PC-9 (cell line): ENCODE results near the gene TNFRSF4. TPM values are rescaled to one million over a fixed set of nuclear protein-coding genes. Genes with fewer than 3 reads are reported as not detected.
"Not testable (repeated sequence)": the region's sequence is repeated elsewhere in the genome, so short reads cannot be mapped to it uniquely, and the experiment has no call there.

ENCODE experiments used
- BruUV-seq: library from RNA; stranded (reverse); fragments of 400-500 nt; replicated peaks from 2 replicates; lab custom pipeline; 2021; lab: Mats Ljungman, UMichigan
- CTCF ChIA-PET: fragments of 300-600 bp; sonication (Branson Sonifier 250); formaldehyde crosslinking; loops from one replicate; lab custom pipeline; 2022; ENCODE audit warnings: antibody characterized with exemption; lab: Charles Lee
- POLR2A ChIA-PET: fragments of 300-600 bp; sonication (Branson Sonifier 250); formaldehyde crosslinking; loops from one replicate; lab custom pipeline; 2022; ENCODE audit warnings: antibody characterized with exemption; ENCODE audit not compliant: unreplicated experiment; lab: Charles Lee
- DNase-seq, 2 experiments: peaks; one replicate each; pipeline versions ENCODE4 v3.0.0 to v3.0.0-alpha.2; 2015 to 2022; ENCODE audit warnings: mixed read lengths in 1 of 2
- H2AFZ ChIP-seq: fragments of 200-600 bp; sonication (generic); 2 replicates; pipeline ENCODE4 v1.8.1; 2017; ENCODE audit warnings: antibody characterized with exemption
- H3F3A ChIP-seq: fragments of 200-600 bp; sonication (generic); 2 replicates; pipeline ENCODE4 v1.8.1; 2017; ENCODE audit warnings: antibody characterized with exemption, mild to moderate bottlenecking, low read depth; ENCODE audit not compliant: insufficient read depth
- H3K27ac ChIP-seq: fragments of 200-600 bp; sonication (generic); 2 replicates; pipeline ENCODE4 v1.6.1; 2016; ENCODE audit warnings: mixed run types
- H3K27me3 ChIP-seq: fragments of 200-600 bp; sonication (generic); 2 replicates; pipeline ENCODE4 v1.6.1; 2016; ENCODE audit warnings: low read depth, mixed run types; ENCODE audit not compliant: insufficient read depth
- H3K36me3 ChIP-seq: fragments of 200-600 bp; sonication (generic); 2 replicates; pipeline ENCODE4 v1.6.1; 2016; ENCODE audit warnings: low read depth, mixed run types
- H3K4me1 ChIP-seq: fragments of 200-600 bp; sonication (generic); replicated peaks from 2 replicates; pipeline ENCODE4 v1.6.1; 2016; ENCODE audit warnings: mixed run types; ENCODE audit not compliant: insufficient read depth
- H3K4me2 ChIP-seq: fragments of 200-600 bp; sonication (generic); 2 replicates; pipeline ENCODE4 v1.6.1; 2017; ENCODE audit warnings: mixed run types
- H3K4me3 ChIP-seq: fragments of 200-600 bp; sonication (generic); 2 replicates; pipeline ENCODE4 v1.6.1; 2016; ENCODE audit warnings: mixed run types
- H3K79me2 ChIP-seq: fragments of 200-600 bp; sonication (generic); 2 replicates; pipeline ENCODE4 v1.6.1; 2017; ENCODE audit warnings: low read depth, mixed run types
- H3K9me2 ChIP-seq: fragments of 200-600 bp; sonication (generic); 2 replicates; pipeline ENCODE4 v1.8.1; 2017; ENCODE audit warnings: mild to moderate bottlenecking; ENCODE audit not compliant: insufficient read depth
- H3K9me3 ChIP-seq: fragments of 200-600 bp; sonication (generic); 2 replicates; pipeline ENCODE4 v1.8.1; 2016; ENCODE audit warnings: low read depth; ENCODE audit not compliant: insufficient read depth
- H4K20me1 ChIP-seq: fragments of 200-600 bp; sonication (generic); 2 replicates; pipeline ENCODE4 v1.8.1; 2017; ENCODE audit not compliant: insufficient read depth
- CTCF ChIP-seq: fragments of 200-600 bp; sonication (generic); conservative IDR thresholded peaks from 2 replicates; pipeline ENCODE4 v1.6.1; 2017; ENCODE audit warnings: mixed run types, antibody characterized with exemption, mild to moderate bottlenecking, moderate library complexity
- EZH2 ChIP-seq: fragments of 200-600 bp; sonication (generic); IDR thresholded peaks from 2 replicates; pipeline ENCODE4 v1.8.0; 2017; ENCODE audit warnings: antibody characterized with exemption, low read depth
- intact Hi-C: fragments of 100-400 bp; cut with micrococcal nuclease; formaldehyde crosslinking; loops from one replicate; pipeline ENCODE4 v1.10.0; 2022; ENCODE audit not compliant: unreplicated experiment
- total RNA-seq: library from RNA; stranded (reverse); gene quantifications from 2 replicates; pipeline ENCODE4 v1.2.3, GENCODE V29; 2021

TNFRSF4 gene
- total RNA-seq, 1 experiment from 2014 or later, result 0.20 TPM

DNA sequence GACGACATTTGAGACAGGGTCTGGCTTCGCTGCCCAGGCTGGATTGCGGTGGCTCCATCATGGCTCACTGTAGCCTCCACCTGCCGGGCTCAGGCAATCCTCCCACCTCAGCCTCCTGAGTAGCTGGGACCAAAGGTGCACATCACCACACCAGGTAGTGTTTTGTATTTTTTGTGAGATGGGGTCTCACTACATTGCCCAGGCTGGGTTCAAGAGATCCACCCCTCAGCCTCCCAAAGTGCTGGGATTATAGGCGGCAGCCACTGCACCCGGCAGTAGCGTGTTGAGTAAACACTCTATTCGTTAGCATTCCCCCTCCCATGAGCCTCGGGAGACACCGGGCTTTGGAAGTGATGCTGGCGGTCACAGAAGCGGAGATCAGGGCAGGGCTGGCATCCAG lies 39.4 kb upstream of the TNFRSF4 start:
- H4K20me1 ChIP-seq, result peaks cover 6% of the 10 kb centered on the region; the same call in 1 of the 2 replicates
- intact Hi-C loops, result no loop called here
- H2AFZ ChIP-seq, result no peak overlapping the region
- no peaks in the 10 kb centered on the region for H3K4me1 ChIP-seq
- H3K4me2 ChIP-seq, result no peak overlapping the region
- no peak for DNase-seq
- ChIA-PET POLR2A (no interaction called here), CTCF (no interaction called here)
- no peak overlapping the region for H3K4me3 ChIP-seq
- no peaks in the 10 kb centered on the region for H3K79me2 ChIP-seq
- no peak overlapping the region for H3K27ac ChIP-seq
- H3K36me3 ChIP-seq, result no peaks in the 10 kb centered on the region
- BruUV-seq, result no TSS peak
- no peaks in the 10 kb centered on the region for H3K27me3 ChIP-seq
- H3K9me3 ChIP-seq, result no peaks in the 10 kb centered on the region
- no peak for TF ChIP-seq EZH2
- TF ChIP-seq CTCF, result no peak
- peaks cover 16% of the 10 kb centered on the region for H3F3A ChIP-seq
- no peaks in the 10 kb centered on the region for H3K9me2 ChIP-seq

DNA sequence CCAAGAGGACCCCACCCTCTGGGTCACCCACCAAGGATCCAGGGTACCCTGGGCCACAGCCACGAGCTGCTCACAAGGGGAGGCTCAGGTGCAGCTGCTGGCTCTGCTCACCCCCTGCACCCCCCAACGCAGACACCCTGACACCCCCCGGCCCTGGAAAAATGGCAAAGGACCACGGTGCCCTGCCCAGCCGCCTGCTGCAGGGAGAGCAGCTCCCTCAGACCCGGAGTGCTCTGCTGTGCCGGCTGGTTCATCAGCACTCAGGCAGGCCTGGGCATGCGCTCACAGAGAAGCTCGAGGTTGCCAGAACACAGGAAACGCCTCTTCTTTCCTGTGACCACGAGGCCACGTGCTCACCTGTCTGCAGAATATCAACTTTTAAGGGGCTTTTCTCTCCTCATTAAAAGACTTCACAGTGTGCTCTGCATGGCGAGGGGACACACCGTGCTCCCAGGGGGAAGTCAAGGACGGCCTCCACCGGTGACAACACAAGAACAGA lies 36.9 kb upstream of the TNFRSF4 start:
- Histone ChIP-seq H2AFZ (no peak overlapping the region), H4K20me1 (no peaks in the 10 kb centered on the region), H3F3A (peaks cover 12% of the 10 kb centered on the region; the same call in 1 of the 2 replicates), H3K27ac (no peak overlapping the region), H3K4me3 (no peak overlapping the region), H3K9me2 (no peaks in the 10 kb centered on the region), H3K79me2 (no peaks in the 10 kb centered on the region), H3K9me3 (no peaks in the 10 kb centered on the region), H3K4me1 (no peaks in the 10 kb centered on the region), H3K27me3 (no peaks in the 10 kb centered on the region), H3K4me2 (no peak overlapping the region), H3K36me3 (no peaks in the 10 kb centered on the region)
- CTCF ChIA-PET, result no interaction called here
- BruUV-seq, result no TSS peak
- no peak for TF ChIP-seq CTCF
- intact Hi-C loops, result no loop called here
- POLR2A ChIA-PET, result no interaction called here
- DNase-seq, result no peak

DNA sequence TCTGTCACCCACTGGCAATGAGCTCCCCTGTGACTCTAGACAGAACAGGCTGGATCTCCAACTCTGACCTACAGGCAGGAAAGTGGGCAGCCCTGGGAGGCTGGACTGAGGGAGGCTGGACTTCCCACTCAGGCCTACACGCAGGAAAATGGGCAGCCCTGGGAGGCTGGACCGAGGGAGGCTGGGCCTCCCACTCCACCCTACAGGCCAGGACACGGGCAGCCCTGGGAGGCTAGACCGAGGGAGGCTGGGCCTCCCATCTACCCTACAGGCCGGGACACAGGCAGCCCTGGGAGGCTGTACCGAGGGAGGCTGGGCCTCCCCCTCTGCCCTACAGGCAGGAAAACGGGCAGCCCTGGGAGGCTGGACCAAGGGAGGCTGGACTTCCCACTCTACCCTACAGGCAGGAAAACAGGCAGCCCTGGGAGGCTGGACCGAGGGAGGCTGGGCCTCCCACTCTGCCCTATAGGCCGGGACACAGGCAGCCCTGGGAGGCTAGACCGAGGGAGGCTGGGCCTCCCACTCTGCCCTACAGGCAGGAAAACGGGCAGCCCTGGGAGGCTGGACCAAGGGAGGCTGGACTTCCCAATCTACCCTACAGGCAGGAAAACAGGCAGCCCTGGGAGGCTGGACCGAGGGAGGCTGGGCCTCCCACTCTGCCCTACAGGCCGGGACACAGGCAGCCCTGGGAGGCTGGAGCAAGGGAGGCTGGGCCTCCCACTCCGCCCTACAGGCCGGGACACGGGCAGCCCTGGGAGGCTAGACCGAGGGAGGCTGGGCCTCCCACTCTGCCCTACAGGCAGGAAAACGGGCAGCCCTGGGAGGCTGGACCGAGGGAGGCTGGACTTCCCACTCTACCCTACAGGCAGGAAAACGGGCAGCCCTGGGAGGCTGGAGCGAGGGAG lies 34.3 kb upstream of the TNFRSF4 start:
- H3K4me2 ChIP-seq, BruUV-seq, H3K4me1 ChIP-seq, H3K27me3 ChIP-seq, H2AFZ ChIP-seq, CTCF ChIA-PET, H3K36me3 ChIP-seq, intact Hi-C loops, H3K9me2 ChIP-seq, POLR2A ChIA-PET, H3K79me2 ChIP-seq, H4K20me1 ChIP-seq, DNase-seq, H3K27ac ChIP-seq, H3K4me3 ChIP-seq, H3K9me3 ChIP-seq: not testable (repeated sequence)
- H3F3A ChIP-seq, result peaks cover 12% of the 10 kb centered on the region; the same call in 1 of the 2 replicates
